GM23338 (cell line): ENCODE measurements around the gene DDI2. TPM values are rescaled to one million over a fixed set of nuclear protein-coding genes. Genes with fewer than 3 reads are reported as not detected.

Experiments
- ATAC-seq: fragments of 200-7000 bp; cut with Tn5 transposase; 3 replicates; pipeline ENCODE4 v1.9.1; 2020
- DNase-seq: peaks from one replicate; pipeline ENCODE4 v3.0.0-alpha.2; 2015; ENCODE audit warnings: low spot score
- H2AFZ ChIP-seq: fragments of 200-600 bp; sonication (generic); 2 replicates; pipeline ENCODE4 v1.8.0; 2016; ENCODE audit warnings: antibody characterized with exemption, mild to moderate bottlenecking, moderate library complexity
- H3F3A ChIP-seq: fragments of 200-600 bp; sonication (generic); replicated peaks from 2 replicates; pipeline ENCODE4 v1.8.0; 2017; ENCODE audit warnings: antibody characterized with exemption, mixed run types, low read depth
- H3K27ac ChIP-seq: fragments of 200-600 bp; sonication (generic); 2 replicates; pipeline ENCODE4 v1.6.1; 2016; ENCODE audit warnings: low read depth
- H3K27me3 ChIP-seq: fragments of 200-600 bp; sonication (generic); 2 replicates; pipeline ENCODE4 v1.8.0; 2016; ENCODE audit warnings: mild to moderate bottlenecking, mixed run types, moderate library complexity; ENCODE audit not compliant: insufficient read depth
- H3K36me3 ChIP-seq: fragments of 200-600 bp; sonication (generic); 2 replicates; pipeline ENCODE4 v1.8.0; 2016; ENCODE audit warnings: mild to moderate bottlenecking; ENCODE audit not compliant: insufficient read depth
- H3K4me1 ChIP-seq: fragments of 200-600 bp; sonication (generic); 2 replicates; pipeline ENCODE4 v1.8.0; 2016; ENCODE audit warnings: mild to moderate bottlenecking, moderate library complexity; ENCODE audit not compliant: insufficient read depth
- H3K4me2 ChIP-seq: fragments of 200-600 bp; sonication (generic); 2 replicates; pipeline ENCODE4 v1.7.1; 2017; ENCODE audit warnings: mixed run types
- H3K4me3 ChIP-seq: fragments of 200-600 bp; sonication (generic); 2 replicates; pipeline ENCODE4 v1.6.1; 2016; ENCODE audit warnings: mixed run types
- H3K79me2 ChIP-seq: fragments of 200-600 bp; sonication (generic); replicated peaks from 2 replicates; pipeline ENCODE4 v1.8.0; 2017; ENCODE audit warnings: mild to moderate bottlenecking; ENCODE audit not compliant: insufficient read depth
- H3K9me2 ChIP-seq: fragments of 200-600 bp; sonication (generic); 2 replicates; pipeline ENCODE4 v1.8.0; 2017; ENCODE audit not compliant: insufficient read depth
- H4K20me1 ChIP-seq: fragments of 200-600 bp; sonication (generic); replicated peaks from 2 replicates; pipeline ENCODE4 v1.8.0; 2017; ENCODE audit warnings: mild to moderate bottlenecking; ENCODE audit not compliant: insufficient read depth
- H3K27ac Mint-ChIP-seq: 2 replicates; pipeline ENCODE4 v1.8.0; 2020; ENCODE audit warnings: inconsistent platforms, mild to moderate bottlenecking, moderate library complexity, mixed read lengths
- H3K27me3 Mint-ChIP-seq: 3 replicates; pipeline ENCODE4 v1.8.0; 2022; ENCODE audit warnings: low read depth, mild to moderate bottlenecking, moderate library complexity, mixed read lengths, inconsistent platforms; ENCODE audit not compliant: insufficient read depth, poor library complexity
- H3K36me3 Mint-ChIP-seq: 3 replicates; pipeline ENCODE4 v1.8.0; 2021; ENCODE audit warnings: low read depth, mild to moderate bottlenecking, inconsistent platforms, moderate library complexity, mixed read lengths
- H3K4me1 Mint-ChIP-seq: 3 replicates; pipeline ENCODE4 v1.8.0; 2020; ENCODE audit warnings: mild to moderate bottlenecking, inconsistent platforms, mixed read lengths
- H3K4me3 Mint-ChIP-seq: 3 replicates; pipeline ENCODE4 v1.8.0; 2021; ENCODE audit warnings: moderate library complexity, mild to moderate bottlenecking, inconsistent platforms, mixed read lengths
- H3K9me3 Mint-ChIP-seq: 3 replicates; pipeline ENCODE4 v1.8.0; 2020; ENCODE audit warnings: moderate library complexity, mild to moderate bottlenecking, inconsistent platforms, mixed read lengths
- CREB1 ChIP-seq: fragments of 250-450 bp; sonication (Bioruptor Pico); IDR thresholded peaks from 2 replicates; pipeline ENCODE4 v1.5.0; 2020; ENCODE audit warnings: low read depth, mild to moderate bottlenecking, moderate library complexity
- EZH2phosphoT487 ChIP-seq: fragments of 200-600 bp; sonication (generic); IDR thresholded peaks from one replicate; pipeline ENCODE4 v1.8.1; 2018; ENCODE audit warnings: antibody characterized with exemption; ENCODE audit not compliant: unreplicated experiment
- JUNB ChIP-seq: IDR thresholded peaks from one replicate; pipeline ENCODE4 v1.6.1; 2016; ENCODE audit warnings: antibody characterized with exemption; ENCODE audit not compliant: unreplicated experiment
- NANOG ChIP-seq: IDR thresholded peaks from 2 replicates; pipeline ENCODE4 v1.6.1; 2016; ENCODE audit warnings: antibody characterized with exemption, borderline replicate concordance
- POLR2AphosphoS5 ChIP-seq: IDR thresholded peaks from 2 replicates; pipeline ENCODE4 v1.6.1; 2016; ENCODE audit warnings: antibody characterized with exemption, low read depth
- REST ChIP-seq: IDR thresholded peaks from one replicate; pipeline ENCODE4 v1.6.1; 2018; ENCODE audit warnings: antibody characterized with exemption; ENCODE audit not compliant: unreplicated experiment
- ZNF114 ChIP-seq: fragments of 250-450 bp; sonication (Bioruptor Pico); IDR thresholded peaks from 2 replicates; pipeline ENCODE4 v1.5.0; 2020; ENCODE audit warnings: mild to moderate bottlenecking, moderate library complexity
- ZNF331 ChIP-seq: fragments of 250-450 bp; sonication (Bioruptor Pico); IDR thresholded peaks from 2 replicates; pipeline ENCODE4 v1.5.0; 2020; ENCODE audit warnings: low read depth, mild to moderate bottlenecking, moderate library complexity
- ZNF462 ChIP-seq: fragments of 250-450 bp; sonication (Bioruptor Pico); IDR thresholded peaks from 2 replicates; pipeline ENCODE4 v1.5.0; 2020; ENCODE audit warnings: mild to moderate bottlenecking, moderate library complexity
- polyA plus RNA-seq: library from polyadenylated mRNA; unstranded; fragments of >200 nt; fragmentation: Nextera tagmentation; extraction: Ambion mirVana; gene quantifications from 2 replicates; pipeline ENCODE4 v1.2.1, GENCODE V29; 2016
- total RNA-seq: library from RNA; depleted of rRNA; stranded (reverse); fragments of >200 nt; shearing (Covaris generic); gene quantifications from 2 replicates; pipeline ENCODE4 v1.2.3, GENCODE V29; 2014
- TF ChIP-seq, protein P1 (sequence below): IDR thresholded peaks from 2 replicates; pipeline ENCODE4 v1.6.1; 2016; ENCODE audit warnings: antibody characterized with exemption

Gene DDI2
- total and polyA plus RNA-seq, 2 experiments from 2014 or later, result 8.0 to 43.3 TPM

DNA sequence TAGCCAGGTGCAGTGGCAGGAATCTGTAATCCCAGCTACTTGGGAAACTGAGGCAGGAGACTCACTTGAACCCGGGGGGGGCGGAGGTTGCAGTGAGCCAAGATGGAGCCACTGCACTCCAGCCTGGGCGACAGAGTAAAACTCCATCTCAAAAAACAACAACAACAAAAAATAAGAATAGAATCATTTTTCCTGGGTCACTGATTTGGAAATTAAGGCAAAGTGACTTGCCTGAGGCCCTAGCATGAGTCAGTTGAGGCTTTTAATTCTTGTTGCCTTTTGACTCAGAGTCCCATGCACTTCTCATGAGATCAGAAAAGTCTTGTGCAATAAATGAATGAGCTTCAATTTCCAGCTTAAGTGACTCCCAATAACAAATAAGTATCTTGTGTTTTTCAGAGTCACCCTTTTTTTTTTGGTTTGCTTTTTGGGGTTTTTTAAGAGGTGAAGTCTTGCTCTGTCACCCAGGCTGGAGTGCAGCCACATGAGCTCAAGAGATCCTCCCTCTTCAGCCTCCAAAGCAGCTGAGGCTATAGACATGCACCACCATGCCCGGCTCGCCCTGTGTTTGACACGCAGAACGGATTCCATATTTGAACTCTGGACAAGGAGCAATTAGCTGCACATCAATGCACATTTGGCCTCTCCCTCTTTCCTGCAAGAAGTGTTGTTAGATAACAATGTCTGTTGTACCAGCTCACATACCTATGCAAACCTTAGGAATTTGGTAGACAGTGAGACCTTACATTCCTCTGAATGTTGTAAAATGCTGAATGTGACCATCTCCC is 63.5 kb downstream of the DDI2 start (continued):
- TF ChIP-seq ZNF462 (CRISPR knock-in tag) (no peak), EZH2phosphoT487 (no peak)

DNA sequence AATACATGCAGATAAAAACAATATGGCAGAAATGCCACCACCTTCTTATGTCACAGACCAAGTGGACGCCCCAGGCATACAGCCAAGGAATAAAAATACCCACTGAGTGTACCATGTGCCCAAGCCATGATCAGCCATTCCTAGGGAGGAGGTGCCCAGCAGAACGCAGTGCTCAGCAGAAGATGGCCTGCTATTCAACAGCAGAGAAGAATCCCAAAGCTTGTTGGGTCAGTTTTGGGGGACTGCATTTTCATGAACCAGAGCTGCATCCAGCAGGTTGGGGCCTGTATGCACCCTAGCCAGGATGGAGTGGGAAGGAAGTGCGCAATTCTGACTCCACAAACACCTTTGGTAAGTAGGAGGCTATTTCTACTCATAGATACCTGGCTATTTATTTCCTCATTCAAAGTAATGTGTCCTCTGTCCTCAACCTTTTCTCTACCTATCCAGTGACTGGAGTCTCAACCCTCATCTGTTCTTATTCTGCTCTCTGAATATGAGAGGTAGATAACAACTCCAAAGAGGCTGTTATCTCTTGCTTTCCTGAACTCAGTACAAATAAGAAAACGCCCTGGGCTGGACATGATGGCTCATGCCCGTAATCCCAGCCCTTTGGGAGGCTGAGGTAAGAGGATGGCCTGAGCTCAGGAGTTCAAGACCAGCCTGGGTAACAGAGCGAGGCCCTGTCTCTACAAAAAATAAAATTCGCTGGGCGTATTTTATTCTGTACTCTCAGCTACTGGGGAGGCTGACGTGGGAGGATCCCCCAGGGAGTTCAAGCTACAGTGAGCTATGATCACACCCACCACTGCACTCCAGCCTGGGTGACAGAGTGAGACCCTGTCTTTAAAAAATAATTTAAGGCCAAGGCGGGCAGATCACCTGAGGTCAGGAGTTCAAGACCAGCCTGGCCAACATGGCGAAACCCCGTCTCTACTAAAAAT is 64.4 kb downstream of the DDI2 start:
- Histone ChIP-seq H3K9me2 (no peaks in the 10 kb centered on the region), H3K79me2 (peaks cover 18% of the 10 kb centered on the region), H3K4me2 (0 out of 2 replicates have a peak overlapping the region, but pooled peaks have one; percentile 34), H3F3A (0 out of 2 replicates have a peak, but pooled peaks cover 10% of the 10 kb centered on the region), H3K36me3 (no peaks in the 10 kb centered on the region), H4K20me1 (no peaks in the 10 kb centered on the region), H3K27ac (0 out of 2 replicates have a peak overlapping the region, but pooled peaks have one; percentile 58), H2AFZ (no peak overlapping the region; the same call in 1 of the 2 replicates), H3K4me3 (no peak overlapping the region), H3K4me1 (peaks cover 10% of the 10 kb centered on the region), H3K27me3 (no peaks in the 10 kb centered on the region)
- no peak overlapping the region for H3K27ac Mint-ChIP-seq
- no peak for ATAC-seq
- peaks cover 7% of the 10 kb centered on the region; the same call in 1 of the 3 replicates for H3K36me3 Mint-ChIP-seq
- DNase-seq, result no peak
- H3K9me3 Mint-ChIP-seq, result peaks cover 19% of the 10 kb centered on the region
- H3K4me1 Mint-ChIP-seq, result peaks cover 20% of the 10 kb centered on the region
- no peak overlapping the region for H3K4me3 Mint-ChIP-seq
- H3K27me3 Mint-ChIP-seq, result peaks cover 8% of the 10 kb centered on the region
- TF ChIP-seq, protein P1, sequence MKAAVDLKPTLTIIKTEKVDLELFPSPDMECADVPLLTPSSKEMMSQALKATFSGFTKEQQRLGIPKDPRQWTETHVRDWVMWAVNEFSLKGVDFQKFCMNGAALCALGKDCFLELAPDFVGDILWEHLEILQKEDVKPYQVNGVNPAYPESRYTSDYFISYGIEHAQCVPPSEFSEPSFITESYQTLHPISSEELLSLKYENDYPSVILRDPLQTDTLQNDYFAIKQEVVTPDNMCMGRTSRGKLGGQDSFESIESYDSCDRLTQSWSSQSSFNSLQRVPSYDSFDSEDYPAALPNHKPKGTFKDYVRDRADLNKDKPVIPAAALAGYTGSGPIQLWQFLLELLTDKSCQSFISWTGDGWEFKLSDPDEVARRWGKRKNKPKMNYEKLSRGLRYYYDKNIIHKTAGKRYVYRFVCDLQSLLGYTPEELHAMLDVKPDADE, result no peak
- no peak for TF ChIP-seq JUNB
- no peak for TF ChIP-seq ZNF331 (CRISPR knock-in tag)
- TF ChIP-seq EZH2phosphoT487, result no peak
- TF ChIP-seq POLR2AphosphoS5, result no peak
- no peak for TF ChIP-seq NANOG
- TF ChIP-seq REST, result no peak
- no peak for TF ChIP-seq ZNF114 (CRISPR knock-in tag)
- no peak for TF ChIP-seq CREB1 (CRISPR knock-in tag)
